KMS-11 (cell line): ENCODE results near the gene ZNF609.
"Not testable (repeated sequence)": the region's sequence is repeated elsewhere in the genome, so short reads cannot be mapped to it uniquely, and the experiment has no call there.

Source experiments
- H2AFZ ChIP-seq: fragments of 200-600 bp; sonication (generic); 2 replicates; pipeline ENCODE4 v1.6.1; 2016; ENCODE audit warnings: antibody characterized with exemption, mixed run types, low read depth
- H3K27ac ChIP-seq: fragments of 200-600 bp; sonication (generic); 2 replicates; pipeline ENCODE4 v1.6.1; 2016; ENCODE audit warnings: mild to moderate bottlenecking, mixed run types
- H3K27me3 ChIP-seq: fragments of 200-600 bp; sonication (generic); 2 replicates; pipeline ENCODE4 v1.6.1; 2017; ENCODE audit warnings: mild to moderate bottlenecking, low read depth, mixed run types, moderate library complexity; ENCODE audit not compliant: insufficient read depth
- H3K36me3 ChIP-seq: fragments of 200-600 bp; sonication (generic); 2 replicates; pipeline ENCODE4 v1.6.1; 2017; ENCODE audit warnings: mild to moderate bottlenecking, mixed run types; ENCODE audit not compliant: insufficient read depth
- H3K4me1 ChIP-seq: fragments of 200-600 bp; sonication (generic); 2 replicates; pipeline ENCODE4 v1.6.1; 2016; ENCODE audit warnings: mild to moderate bottlenecking, low read depth, mixed run types; ENCODE audit not compliant: poor library complexity, severe bottlenecking
- H3K4me2 ChIP-seq: fragments of 200-600 bp; sonication (generic); 2 replicates; pipeline ENCODE4 v1.7.0; 2016; ENCODE audit warnings: mild to moderate bottlenecking, mixed run types
- H3K4me3 ChIP-seq: fragments of 200-600 bp; sonication (generic); IDR thresholded peaks from 2 replicates; pipeline ENCODE4 v1.6.1; 2017; ENCODE audit warnings: low read depth, low read length, mixed read lengths; ENCODE audit not compliant: insufficient read depth
- H3K79me2 ChIP-seq: fragments of 200-600 bp; sonication (generic); 2 replicates; pipeline ENCODE4 v1.6.1; 2016; ENCODE audit warnings: low read depth, mixed run types; ENCODE audit not compliant: insufficient read depth
- H3K9ac ChIP-seq: fragments of 200-600 bp; sonication (generic); 2 replicates; pipeline ENCODE4 v1.6.1; 2016; ENCODE audit warnings: mild to moderate bottlenecking, mixed run types
- H4K20me1 ChIP-seq: fragments of 200-600 bp; sonication (generic); 2 replicates; pipeline ENCODE4 v1.6.1; 2016; ENCODE audit warnings: mild to moderate bottlenecking, mixed run types; ENCODE audit not compliant: insufficient read depth
- TF ChIP-seq, protein P1 (sequence below): fragments of 200-600 bp; sonication (generic); conservative IDR thresholded peaks from 2 replicates; pipeline ENCODE4 v1.6.1; 2017; ENCODE audit warnings: low read depth, mild to moderate bottlenecking, antibody characterized with exemption, low read length, moderate library complexity, mixed read lengths

ZNF609 gene

DNA sequence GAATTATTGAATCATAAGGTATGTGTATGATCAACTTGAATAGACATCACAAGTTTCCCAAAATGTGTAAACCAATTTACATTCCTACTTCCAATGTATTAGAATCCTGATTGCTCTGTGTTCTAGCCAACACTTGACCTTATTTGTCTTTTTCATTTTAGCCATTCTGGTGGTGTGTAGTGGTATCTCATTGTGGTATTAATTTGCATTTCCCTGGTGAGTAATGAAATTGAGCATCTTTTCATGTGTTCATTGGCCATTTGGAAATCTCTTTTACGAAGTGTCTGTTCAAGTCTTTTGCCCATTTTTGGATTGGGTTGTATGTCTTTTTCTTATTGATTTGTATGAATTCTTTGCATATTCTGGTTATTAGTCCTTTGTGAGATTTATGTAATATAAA lies 177.0 kb downstream of the ZNF609 start:
- H3K79me2 ChIP-seq, result peaks cover 90% of the 10 kb centered on the region
- peak overlapping the region; percentile 74 for H3K4me2 ChIP-seq
- peaks cover 100% of the 10 kb centered on the region for H3K4me1 ChIP-seq
- no peak overlapping the region for H3K9ac ChIP-seq
- TF ChIP-seq, protein P1, sequence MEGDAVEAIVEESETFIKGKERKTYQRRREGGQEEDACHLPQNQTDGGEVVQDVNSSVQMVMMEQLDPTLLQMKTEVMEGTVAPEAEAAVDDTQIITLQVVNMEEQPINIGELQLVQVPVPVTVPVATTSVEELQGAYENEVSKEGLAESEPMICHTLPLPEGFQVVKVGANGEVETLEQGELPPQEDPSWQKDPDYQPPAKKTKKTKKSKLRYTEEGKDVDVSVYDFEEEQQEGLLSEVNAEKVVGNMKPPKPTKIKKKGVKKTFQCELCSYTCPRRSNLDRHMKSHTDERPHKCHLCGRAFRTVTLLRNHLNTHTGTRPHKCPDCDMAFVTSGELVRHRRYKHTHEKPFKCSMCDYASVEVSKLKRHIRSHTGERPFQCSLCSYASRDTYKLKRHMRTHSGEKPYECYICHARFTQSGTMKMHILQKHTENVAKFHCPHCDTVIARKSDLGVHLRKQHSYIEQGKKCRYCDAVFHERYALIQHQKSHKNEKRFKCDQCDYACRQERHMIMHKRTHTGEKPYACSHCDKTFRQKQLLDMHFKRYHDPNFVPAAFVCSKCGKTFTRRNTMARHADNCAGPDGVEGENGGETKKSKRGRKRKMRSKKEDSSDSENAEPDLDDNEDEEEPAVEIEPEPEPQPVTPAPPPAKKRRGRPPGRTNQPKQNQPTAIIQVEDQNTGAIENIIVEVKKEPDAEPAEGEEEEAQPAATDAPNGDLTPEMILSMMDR, result no peak
- H3K36me3 ChIP-seq, result no peaks in the 10 kb centered on the region
- peak overlapping the region; percentile 87; the same call in 1 of the 2 replicates for H3K27ac ChIP-seq
- H4K20me1 ChIP-seq, result no peaks in the 10 kb centered on the region
- H2AFZ ChIP-seq, result no peak overlapping the region
- no peak overlapping the region for H3K4me3 ChIP-seq
- H3K27me3 ChIP-seq, result no peaks in the 10 kb centered on the region

DNA sequence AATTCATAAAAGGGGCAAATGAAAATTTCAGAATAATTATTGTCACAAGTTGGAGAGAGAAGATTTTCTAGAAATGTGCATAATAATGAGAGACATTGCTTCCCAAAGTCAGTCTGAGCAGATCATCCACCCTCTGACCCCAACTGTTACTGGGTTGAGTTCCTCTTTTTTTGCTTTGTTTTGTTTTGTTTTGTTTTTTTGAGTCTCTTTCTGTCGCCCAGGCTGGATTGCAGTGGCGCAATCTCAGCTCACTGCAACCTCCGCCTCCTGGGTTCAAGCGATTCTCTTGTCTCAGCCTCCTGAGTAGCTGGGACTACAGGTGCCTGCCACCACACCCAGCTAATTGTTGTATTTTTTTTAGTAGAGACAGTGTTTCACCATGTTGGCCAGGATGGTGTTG lies 179.4 kb downstream of the ZNF609 start:
- H3K27ac ChIP-seq, H3K27me3 ChIP-seq, H2AFZ ChIP-seq, H3K4me3 ChIP-seq, H3K9ac ChIP-seq, H3K4me2 ChIP-seq, H3K36me3 ChIP-seq, H4K20me1 ChIP-seq: not testable (repeated sequence)
- H3K79me2 ChIP-seq, result peaks cover 87% of the 10 kb centered on the region
- peaks cover 100% of the 10 kb centered on the region for H3K4me1 ChIP-seq

DNA sequence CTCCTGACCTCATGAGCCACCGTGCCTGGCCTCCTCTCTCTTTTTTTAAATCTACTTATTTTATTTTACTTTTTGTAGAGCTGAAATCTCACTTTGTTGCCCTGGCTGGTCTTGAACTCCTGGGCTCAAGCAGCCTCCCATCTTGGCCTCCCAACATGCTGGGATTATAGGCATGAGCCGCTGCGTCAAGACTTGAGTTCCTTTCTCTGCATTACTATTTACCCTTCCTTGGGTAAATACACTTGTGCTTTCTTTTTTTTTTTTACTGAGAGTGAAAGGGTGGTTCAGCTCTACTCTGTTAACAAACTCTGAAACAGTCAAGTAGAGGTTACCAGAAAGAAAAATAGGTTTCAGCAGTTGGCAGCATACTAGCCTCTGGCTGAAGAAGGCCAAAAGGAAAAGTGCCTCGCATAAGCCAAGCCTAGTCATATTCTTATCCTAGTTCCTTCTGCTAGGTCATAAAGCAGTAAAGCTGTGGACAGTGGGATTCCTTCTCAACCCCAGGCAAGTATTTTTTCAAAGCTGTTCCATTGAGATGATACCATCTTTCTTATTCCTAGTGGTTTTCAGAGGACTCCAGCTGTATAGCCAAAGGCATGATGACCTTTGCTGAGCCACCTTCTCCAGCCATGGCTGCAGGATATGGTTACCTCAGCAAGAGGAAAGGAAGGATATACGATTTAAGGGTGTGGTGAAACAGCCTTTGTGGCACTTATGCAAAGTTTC lies 179.9 kb downstream of the ZNF609 start:
- peak overlapping the region; percentile 28; the same call in 1 of the 2 replicates for H3K27ac ChIP-seq
- peaks cover 99% of the 10 kb centered on the region for H3K4me1 ChIP-seq
- H3K4me2 ChIP-seq, result peak overlapping the region; percentile 37; the same call in 1 of the 2 replicates
- H3K4me3 ChIP-seq, result no peak overlapping the region
- peaks cover 85% of the 10 kb centered on the region for H3K79me2 ChIP-seq
- no peak overlapping the region for H3K9ac ChIP-seq
- H3K27me3 ChIP-seq, result no peaks in the 10 kb centered on the region
- H3K36me3 ChIP-seq, result no peaks in the 10 kb centered on the region
- TF ChIP-seq, protein P1, result no peak
- no peaks in the 10 kb centered on the region for H4K20me1 ChIP-seq
- H2AFZ ChIP-seq, result no peak overlapping the region

DNA sequence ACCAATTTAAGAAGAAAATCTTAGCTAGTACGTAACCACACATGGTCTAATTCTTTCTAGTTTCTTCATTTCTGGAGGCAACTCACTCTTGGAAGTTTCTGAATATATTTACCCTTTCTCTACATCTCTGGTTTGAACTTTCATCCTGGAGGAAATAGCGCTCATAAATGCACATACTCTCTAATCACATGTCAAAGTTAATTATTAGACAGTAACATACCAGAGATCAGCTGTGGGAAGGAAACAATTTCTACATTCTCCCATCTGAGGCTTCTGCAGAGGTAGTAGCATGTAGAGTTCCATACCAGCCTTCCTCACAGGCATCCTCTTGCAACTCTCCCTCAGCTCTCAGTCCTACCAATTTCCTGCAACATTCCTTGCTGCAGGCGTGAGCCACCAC lies 182.5 kb downstream of the ZNF609 start:
- Histone ChIP-seq H3K79me2 (peaks cover 72% of the 10 kb centered on the region), H3K4me3 (no peak overlapping the region), H4K20me1 (no peaks in the 10 kb centered on the region), H3K27me3 (no peaks in the 10 kb centered on the region), H3K9ac (no peak overlapping the region), H3K4me1 (peaks cover 99% of the 10 kb centered on the region), H3K36me3 (no peaks in the 10 kb centered on the region), H3K27ac (no peak overlapping the region), H3K4me2 (peak overlapping the region; percentile 6; the same call in 1 of the 2 replicates), H2AFZ (no peak overlapping the region)
- TF ChIP-seq, protein P1, result no peak

DNA sequence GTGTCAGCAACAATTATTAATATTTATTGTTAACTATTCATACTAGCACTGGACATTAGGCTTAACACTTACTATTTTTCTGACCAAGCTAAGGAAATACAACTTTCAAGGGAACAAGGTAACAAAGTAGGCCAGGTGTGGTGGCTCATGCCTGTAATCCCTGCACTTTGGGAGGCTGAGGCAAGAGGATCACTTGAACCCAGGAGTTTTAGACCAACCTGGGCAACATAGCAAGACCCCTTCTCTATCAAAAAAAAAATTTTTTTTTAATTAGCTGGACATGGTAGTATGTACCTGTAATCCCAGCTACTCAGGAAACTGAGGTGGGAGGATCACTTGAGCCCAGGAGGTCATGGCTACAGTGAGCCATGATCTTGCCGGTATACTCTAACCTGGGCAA lies 183.3 kb downstream of the ZNF609 start:
- Histone ChIP-seq H3K27ac (no peak overlapping the region), H3K79me2 (peaks cover 66% of the 10 kb centered on the region; the same call in 1 of the 2 replicates), H3K4me3 (no peak overlapping the region), H3K9ac (no peak overlapping the region), H2AFZ (no peak overlapping the region), H3K36me3 (no peaks in the 10 kb centered on the region), H4K20me1 (no peaks in the 10 kb centered on the region), H3K27me3 (no peaks in the 10 kb centered on the region), H3K4me2 (no peak overlapping the region), H3K4me1 (peaks cover 99% of the 10 kb centered on the region)
- TF ChIP-seq, protein P1, result no peak

DNA sequence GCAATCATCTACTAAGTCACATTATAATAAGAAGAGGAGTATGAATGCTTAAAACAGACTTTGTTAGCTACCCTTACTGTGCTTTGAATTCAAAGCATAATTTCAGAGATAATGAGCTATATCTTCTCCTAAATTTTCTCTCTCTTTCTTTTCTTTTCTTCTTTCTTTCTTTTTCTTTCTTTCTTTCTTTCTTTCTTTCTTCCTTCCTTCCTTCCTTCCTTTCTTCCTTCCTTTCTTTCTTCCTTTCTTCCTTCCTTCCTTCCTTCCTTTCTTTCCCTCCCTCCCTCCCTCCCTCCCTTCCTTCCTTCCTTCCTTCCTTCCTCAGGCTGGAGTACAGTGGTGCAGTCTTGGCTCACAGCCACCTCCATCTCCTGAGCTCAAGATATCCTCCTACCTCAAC lies 184.4 kb downstream of the ZNF609 start:
- not testable (repeated sequence) for H3K9ac ChIP-seq, H3K4me3 ChIP-seq, H2AFZ ChIP-seq, H3K36me3 ChIP-seq, H4K20me1 ChIP-seq, H3K4me2 ChIP-seq, H3K27ac ChIP-seq, H3K27me3 ChIP-seq
- Histone ChIP-seq H3K79me2 (peaks cover 65% of the 10 kb centered on the region; the same call in 1 of the 2 replicates), H3K4me1 (peaks cover 99% of the 10 kb centered on the region)
